Cardiac muscle cell (in vitro differentiated cells and primary cell): Measurements from ENCODE around the gene ZNF846. TPM values are rescaled to one million over a fixed set of nuclear protein-coding genes. Genes with fewer than 3 reads are reported as not detected.

ENCODE experiments used
- DNase-seq, 2 donors: peaks; one replicate each; pipeline versions ENCODE4 v3.0.0 to v3.0.0-alpha.2; 2010 to 2017; ENCODE audit warnings: low read depth in 1 of 2, low spot score in 1 of 2
- H3K27ac ChIP-seq: fragments of 200-600 bp; sonication (generic); 2 replicates; pipeline ENCODE4 v1.5.1; 2016
- H3K27me3 ChIP-seq: fragments of 200-600 bp; sonication (generic); 2 replicates; pipeline ENCODE4 v1.6.0; 2016; ENCODE audit warnings: control low read depth
- H3K36me3 ChIP-seq: fragments of 200-600 bp; sonication (generic); 2 replicates; pipeline ENCODE4 v1.5.1; 2016; ENCODE audit warnings: control low read depth
- H3K4me1 ChIP-seq: fragments of 200-600 bp; sonication (generic); 2 replicates; pipeline ENCODE4 v1.8.1; 2017; ENCODE audit warnings: low read depth, mild to moderate bottlenecking, mixed run types
- H3K4me3 ChIP-seq: fragments of 200-600 bp; sonication (generic); 2 replicates; pipeline ENCODE4 v1.5.1; 2016; ENCODE audit warnings: mild to moderate bottlenecking
- H3K9me3 ChIP-seq: fragments of 200-600 bp; sonication (generic); 2 replicates; pipeline ENCODE4 v1.5.1; 2017; ENCODE audit warnings: low read depth, mild to moderate bottlenecking, control low read depth
- CTCF ChIP-seq: IDR thresholded peaks from 2 replicates; pipeline ENCODE4 v1.5.1; 2012; ENCODE audit warnings: low read depth, mild to moderate bottlenecking, low read length
- polyA plus RNA-seq: library from polyadenylated mRNA; unstranded; fragments of >200 nt; fragmentation: Nextera tagmentation; extraction: Ambion mirVana; gene quantifications from 2 replicates; pipeline ENCODE4 v1.2.1, GENCODE V29; 2016
- total RNA-seq: library from RNA; depleted of rRNA; stranded (reverse); fragments of >200 nt; gene quantifications from 2 replicates; pipeline ENCODE4 v1.2.3, GENCODE V29; 2016

ZNF846 gene
- total and polyA plus RNA-seq, 2 experiments from 2014 or later, result 14.4 to 15.6 TPM

GRCh38 chr19:9801976-9802375 lies 33.4 kb upstream of the ZNF846 start:
- Histone ChIP-seq H3K36me3 (no peaks in the 10 kb centered on the region), H3K27me3 (no peaks in the 10 kb centered on the region), H3K27ac (no peak overlapping the region), H3K4me3 (no peak overlapping the region), H3K9me3 (no peaks in the 10 kb centered on the region), H3K4me1 (no peaks in the 10 kb centered on the region)
- no peak for DNase-seq
- TF ChIP-seq CTCF, result no peak

GRCh38 chr19:9799162-9799561 lies 30.6 kb upstream of the ZNF846 start:
- no peaks in the 10 kb centered on the region for H3K27me3 ChIP-seq
- no peaks in the 10 kb centered on the region for H3K9me3 ChIP-seq
- TF ChIP-seq CTCF, result no peak
- H3K36me3 ChIP-seq, result no peaks in the 10 kb centered on the region
- DNase-seq, result no peak
- H3K4me1 ChIP-seq, result no peaks in the 10 kb centered on the region
- H3K27ac ChIP-seq, result no peak overlapping the region
- H3K4me3 ChIP-seq, result no peak overlapping the region

GRCh38 chr19:9797871-9798270 lies 29.3 kb upstream of the ZNF846 start:
- no peak overlapping the region for H3K27ac ChIP-seq
- H3K4me3 ChIP-seq, result no peak overlapping the region
- no peak for DNase-seq
- H3K9me3 ChIP-seq, result no peaks in the 10 kb centered on the region
- no peaks in the 10 kb centered on the region for H3K36me3 ChIP-seq
- TF ChIP-seq CTCF, result no peak
- no peaks in the 10 kb centered on the region for H3K27me3 ChIP-seq
- no peaks in the 10 kb centered on the region for H3K4me1 ChIP-seq

- Histone ChIP-seq H3K27ac (no peak overlapping the region), H3K36me3 (no peaks in the 10 kb centered on the region)
These were observed 27.7 kb upstream of the ZNF846 start for GRCh38 chr19:9796113-9796773.

GRCh38 chr19:9793071-9793591 lies 24.6 kb upstream of the ZNF846 start:
- peak in 1 of 2 donors; percentile 68 for DNase-seq
- Histone ChIP-seq H3K36me3 (no peaks in the 10 kb centered on the region), H3K4me3 (peak overlapping the region; percentile 83), H3K4me1 (peaks cover 31% of the 10 kb centered on the region), H3K27ac (peak overlapping the region; percentile 85), H3K9me3 (no peaks in the 10 kb centered on the region), H3K27me3 (no peaks in the 10 kb centered on the region)
- TF ChIP-seq CTCF, result no peak

More at GRCh38 chr19:9796113-9796773, 27.7 kb upstream of the ZNF846 start:
- DNase-seq, result peak; percentile 88 to 92
- no peaks in the 10 kb centered on the region for H3K27me3 ChIP-seq
- no peak overlapping the region for H3K4me3 ChIP-seq
- peaks cover 3% of the 10 kb centered on the region for H3K4me1 ChIP-seq
- TF ChIP-seq CTCF, result peak; percentile 82
- no peaks in the 10 kb centered on the region for H3K9me3 ChIP-seq
